H9 (cell line): ENCODE measurements around the gene ABHD12. TPM values are rescaled to one million over a fixed set of nuclear protein-coding genes. Genes with fewer than 3 reads are reported as not detected.

ENCODE experiments used
- DNase-seq: peaks from one replicate; pipeline ENCODE4 v3.0.0-alpha.2; 2017
- H2AFZ ChIP-seq: one replicate; pipeline ENCODE4 v1.6.1; 2013; ENCODE audit warnings: mild to moderate bottlenecking, low read length, control low read depth, moderate library complexity
- H2AK5ac ChIP-seq: 2 replicates; pipeline ENCODE4 v1.6.1; 2013; ENCODE audit warnings: low read length, control low read depth, mixed read lengths; ENCODE audit not compliant: insufficient read length
- H2BK120ac ChIP-seq: one replicate; pipeline ENCODE4 v1.6.1; 2013; ENCODE audit warnings: low read depth, mild to moderate bottlenecking, low read length, control low read depth, inconsistent platforms; ENCODE audit not compliant: poor library complexity, severe bottlenecking
- H2BK12ac ChIP-seq: 2 replicates; pipeline ENCODE4 v1.6.1; 2013; ENCODE audit warnings: low read length, control low read depth, mixed read lengths, low read depth; ENCODE audit not compliant: insufficient read length
- H2BK15ac ChIP-seq: 2 replicates; pipeline ENCODE4 v1.6.1; 2013; ENCODE audit warnings: low read depth, low read length, control low read depth
- H2BK20ac ChIP-seq: one replicate; pipeline ENCODE4 v1.6.1; 2013; ENCODE audit warnings: low read depth, mild to moderate bottlenecking, low read length, control low read depth, inconsistent platforms; ENCODE audit not compliant: poor library complexity, severe bottlenecking
- H2BK5ac ChIP-seq: 2 replicates; pipeline ENCODE4 v1.6.1; 2013; ENCODE audit warnings: low read length, control low read depth, mixed read lengths; ENCODE audit not compliant: insufficient read length
- H3K14ac ChIP-seq: 2 replicates; pipeline ENCODE4 v1.6.1; 2013; ENCODE audit warnings: low read length, control low read depth; ENCODE audit not compliant: insufficient read depth
- H3K18ac ChIP-seq: 2 replicates; pipeline ENCODE4 v1.6.1; 2013; ENCODE audit warnings: low read depth, mild to moderate bottlenecking, mixed read lengths, low read length, control low read depth; ENCODE audit not compliant: insufficient read length
- H3K23ac ChIP-seq: 2 replicates; pipeline ENCODE4 v1.6.1; 2013; ENCODE audit warnings: low read length, control low read depth, mixed read lengths, low read depth; ENCODE audit not compliant: insufficient read length
- H3K23me2 ChIP-seq: 2 replicates; pipeline ENCODE4 v1.6.1; 2013; ENCODE audit warnings: low read depth, mild to moderate bottlenecking, mixed read lengths, low read length, control low read depth; ENCODE audit not compliant: insufficient read length, poor library complexity, severe bottlenecking
- H3K27ac ChIP-seq: 2 replicates; pipeline ENCODE4 v1.5.1; 2013; ENCODE audit warnings: low read length, control low read depth, mixed read lengths, low read depth; ENCODE audit not compliant: insufficient read length
- H3K27me3 ChIP-seq: 2 replicates; pipeline ENCODE4 v1.6.1; 2013; ENCODE audit warnings: low read length, control low read depth, inconsistent platforms; ENCODE audit not compliant: insufficient read depth
- H3K4ac ChIP-seq: 2 replicates; pipeline ENCODE4 v1.6.1; 2013; ENCODE audit warnings: low read depth, mild to moderate bottlenecking, control low read depth, inconsistent platforms, low read length, moderate library complexity
- H3K4me1 ChIP-seq: 2 replicates; pipeline ENCODE4 v1.6.1; 2013; ENCODE audit warnings: low read length, control low read depth, inconsistent platforms; ENCODE audit not compliant: insufficient read depth
- H3K4me2 ChIP-seq: 2 replicates; pipeline ENCODE4 v1.6.1; 2013; ENCODE audit warnings: low read length, control low read depth, mixed read lengths; ENCODE audit not compliant: insufficient read length, insufficient read depth
- H3K56ac ChIP-seq: 2 replicates; pipeline ENCODE4 v1.6.1; 2013; ENCODE audit warnings: low read depth, mild to moderate bottlenecking, mixed read lengths, low read length, control low read depth; ENCODE audit not compliant: insufficient read length
- H3K79me1 ChIP-seq: 2 replicates; pipeline ENCODE4 v1.6.1; 2013; ENCODE audit warnings: low read depth, mild to moderate bottlenecking, moderate library complexity, low read length, control low read depth, inconsistent platforms; ENCODE audit not compliant: insufficient read depth, poor library complexity, severe bottlenecking
- H3K79me2 ChIP-seq: 2 replicates; pipeline ENCODE4 v1.6.1; 2013; ENCODE audit warnings: low read length, control low read depth, inconsistent platforms; ENCODE audit not compliant: insufficient read depth
- H3K9ac ChIP-seq: 2 replicates; pipeline ENCODE4 v1.6.1; 2013; ENCODE audit warnings: low read length, control low read depth, mixed read lengths; ENCODE audit not compliant: insufficient read length; ENCODE audit errors: extremely low read depth
- H3K9me3 ChIP-seq: one replicate; pipeline ENCODE4 v1.6.1; 2013; ENCODE audit warnings: low read depth, low read length, inconsistent platforms; ENCODE audit not compliant: control insufficient read depth
- H3T11ph ChIP-seq: one replicate; pipeline ENCODE4 v1.6.1; 2013; ENCODE audit warnings: mild to moderate bottlenecking, low read length, control low read depth, inconsistent platforms
- H4K20me1 ChIP-seq: one replicate; pipeline ENCODE4 v1.6.1; 2013; ENCODE audit not compliant: control insufficient read depth, insufficient read length, insufficient read depth
- H4K5ac ChIP-seq: 2 replicates; pipeline ENCODE4 v1.6.1; 2013; ENCODE audit warnings: low read depth, mild to moderate bottlenecking, mixed read lengths, low read length, control low read depth; ENCODE audit not compliant: insufficient read length
- H4K8ac ChIP-seq: replicated peaks from 2 replicates; pipeline ENCODE4 v1.6.1; 2013; ENCODE audit warnings: low read length, control low read depth, mixed read lengths, low read depth; ENCODE audit not compliant: insufficient read length
- H4K91ac ChIP-seq: 2 replicates; pipeline ENCODE4 v1.6.1; 2013; ENCODE audit warnings: low read depth, mild to moderate bottlenecking, moderate library complexity, mixed read lengths, low read length, control low read depth; ENCODE audit not compliant: insufficient read length
- H3K27ac Mint-ChIP-seq, 3 experiments: 2 replicates in 2 of 3; 3 replicates in 1 of 3; pipeline ENCODE4 v1.8.0; 2020 to 2021; ENCODE audit warnings: mixed read lengths in 3 of 3, mild to moderate bottlenecking in 1 of 3, moderate library complexity in 1 of 3
- H3K27me3 Mint-ChIP-seq: 2 replicates; pipeline ENCODE4 v1.8.0; 2021; ENCODE audit warnings: low read depth, mild to moderate bottlenecking, moderate library complexity, mixed read lengths
- H3K36me3 Mint-ChIP-seq, 3 experiments: 2 replicates in 2 of 3; 3 replicates in 1 of 3; pipeline ENCODE4 v1.8.0; 2020 to 2021; ENCODE audit warnings: low read depth in 3 of 3, mixed read lengths in 3 of 3; ENCODE audit not compliant: insufficient read depth in 1 of 3
- H3K4me1 Mint-ChIP-seq, 2 experiments: 2 replicates each; pipeline ENCODE4 v1.8.0; 2020; ENCODE audit warnings: mixed read lengths in 2 of 2
- H3K4me3 Mint-ChIP-seq, 2 experiments: 2 replicates in 1 of 2; 3 replicates in 1 of 2; pipeline ENCODE4 v1.8.0; 2020 to 2021; ENCODE audit warnings: mild to moderate bottlenecking in 2 of 2, mixed read lengths in 2 of 2, moderate library complexity in 1 of 2
- H3K9me3 Mint-ChIP-seq, 2 experiments: 2 replicates in 1 of 2; 3 replicates in 1 of 2; pipeline ENCODE4 v1.8.0; 2020; ENCODE audit warnings: mild to moderate bottlenecking in 2 of 2, mixed read lengths in 2 of 2, moderate library complexity in 1 of 2
- CTCF ChIP-seq: fragments of 200-600 bp; sonication (generic); conservative IDR thresholded peaks from 3 replicates; pipeline ENCODE4 v1.8.0; 2021; ENCODE audit warnings: antibody characterized with exemption, mild to moderate bottlenecking
- WGBS: extraction: QIAGEN DNeasy Blood & Tissue Kit; methylation state at CpG from one replicate; pipeline ENCODE4 v1.1.7; 2013; ENCODE audit warnings: missing lambda C conversion rate, low lambda C conversion rate, mixed read lengths; ENCODE audit not compliant: insufficient read length; ENCODE audit errors: extremely low coverage; 5-methylcytosine and 5-hydroxymethylcytosine counted together
- total RNA-seq: library from RNA; stranded (reverse); gene quantifications from 2 replicates; pipeline ENCODE4 v1.2.1, GENCODE V29; 2021

The ABHD12 gene
- total RNA-seq, 1 experiment from 2014 or later, result 54.4 TPM

- H3K23me2 ChIP-seq, result peaks cover 6% of the 10 kb centered on the region
- no CpG with 5 or more reads among the region's 3 CpGs for WGBS
- no peak overlapping the region for H3K23ac ChIP-seq
- no peak overlapping the region for H3K27ac Mint-ChIP-seq
- no peak overlapping the region for H3K14ac ChIP-seq
- no peak overlapping the region for H2BK15ac ChIP-seq
- H4K5ac ChIP-seq, result no peak overlapping the region
- H2BK5ac ChIP-seq, result no peak overlapping the region
- H4K91ac ChIP-seq, result no peak overlapping the region
- no peak overlapping the region; a peak in 1 of 5 replicates for H3K4me3 Mint-ChIP-seq
- H2AFZ ChIP-seq, result no peak overlapping the region
- H2BK12ac ChIP-seq, result no peak overlapping the region
- H3K79me1 ChIP-seq, result no peaks in the 10 kb centered on the region
- no peaks in the 10 kb centered on the region for H3K4me1 ChIP-seq
- H3K9me3 Mint-ChIP-seq, result no peaks in the 10 kb centered on the region
- no peaks in the 10 kb centered on the region for H3K9me3 ChIP-seq
- H3K9ac ChIP-seq, result no peak overlapping the region
- H4K8ac ChIP-seq, result no peak overlapping the region
- peaks cover 13% of the 10 kb centered on the region for H3K27me3 Mint-ChIP-seq
- H2BK20ac ChIP-seq, result no peak overlapping the region
- no peak for TF ChIP-seq CTCF
- H3K27me3 ChIP-seq, result no peaks in the 10 kb centered on the region; the same call in 1 of the 2 replicates
- no peak overlapping the region for H2AK5ac ChIP-seq
- no peak overlapping the region for H3K27ac ChIP-seq
- H3K79me2 ChIP-seq, result peaks cover 5% of the 10 kb centered on the region; the same call in 1 of the 2 replicates
- no peak overlapping the region for H2BK120ac ChIP-seq
- H3K18ac ChIP-seq, result no peak overlapping the region
- H3K4ac ChIP-seq, result no peak overlapping the region
- no peaks in the 10 kb centered on the region for H4K20me1 ChIP-seq
- H3K56ac ChIP-seq, result no peak overlapping the region
- peaks cover 39 to 46% of the 10 kb centered on the region in 2 experiments for H3K4me1 Mint-ChIP-seq
- H3K4me2 ChIP-seq, result no peak overlapping the region
- H3K36me3 Mint-ChIP-seq, result peaks cover 4 to 12% (median 4%) of the 10 kb centered on the region in 3 experiments; a peak in 4 of 7 replicates
- H3T11ph ChIP-seq, result no peak overlapping the region
- DNase-seq, result no peak
These were observed 140.1 kb downstream of the ABHD12 start for GRCh38 chr20:25250508-25250907.

Other genes with a start within 250 kb of the ABHD12 start
- gene ENTPD6, start 195.1 kb downstream of the ABHD12 start, total RNA-seq, result 51.4 and 57.4 TPM in 2 replicates
- 46.9 TPM in 2 replicates for gene PYGB, start 142.8 kb downstream of the ABHD12 start, total RNA-seq
- 74.3 and 74.5 TPM in 2 replicates for gene GINS1, start 16.8 kb upstream of the ABHD12 start, total RNA-seq
- gene NINL, start 194.7 kb upstream of the ABHD12 start, total RNA-seq, result 29.2 and 34.3 TPM in 2 replicates
- 7.0 and 7.1 TPM in 2 replicates for gene NANP, start 233.2 kb upstream of the ABHD12 start, total RNA-seq